HG03095 (cell line): Measurements from ENCODE around the gene DENND1A.
"Not testable (repeated sequence)": the region's sequence is repeated elsewhere in the genome, so short reads cannot be mapped to it uniquely, and the experiment has no call there.

Source experiments
- ATAC-seq: cut with Tn5 transposase; IDR thresholded peaks from one replicate; pipeline ENCODE4 v1.9.1; 2021; ENCODE audit warnings: moderate library complexity; ENCODE audit not compliant: unreplicated experiment

The DENND1A gene

GRCh38 chr9:123335193-123335985 is 594.5 kb downstream of the DENND1A start:
- ATAC-seq = no peak

DNA sequence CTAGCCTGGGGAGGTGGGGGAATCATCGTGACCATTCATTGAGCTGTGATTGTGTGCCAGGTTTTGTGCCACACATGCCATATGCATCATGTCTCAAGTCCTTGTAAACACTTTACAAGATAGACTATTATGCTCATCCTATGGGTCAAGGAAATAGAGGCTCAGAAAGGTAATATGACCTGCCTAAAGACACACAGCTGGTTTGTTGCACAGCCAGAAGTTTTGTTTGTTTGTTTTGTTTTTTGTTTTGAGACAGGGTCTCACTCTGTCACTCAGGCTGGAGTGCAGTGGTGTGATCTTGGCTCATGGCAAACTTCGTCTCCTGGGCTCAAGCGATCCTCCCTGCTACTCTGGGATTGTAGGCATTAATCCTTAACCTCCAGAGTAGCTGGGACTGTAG is 595.3 kb downstream of the DENND1A start:
- ATAC-seq = no peak

- ATAC-seq = not testable (repeated sequence)
These were observed 596.8 kb downstream of the DENND1A start for GRCh38 chr9:123333058-123333669.

DNA sequence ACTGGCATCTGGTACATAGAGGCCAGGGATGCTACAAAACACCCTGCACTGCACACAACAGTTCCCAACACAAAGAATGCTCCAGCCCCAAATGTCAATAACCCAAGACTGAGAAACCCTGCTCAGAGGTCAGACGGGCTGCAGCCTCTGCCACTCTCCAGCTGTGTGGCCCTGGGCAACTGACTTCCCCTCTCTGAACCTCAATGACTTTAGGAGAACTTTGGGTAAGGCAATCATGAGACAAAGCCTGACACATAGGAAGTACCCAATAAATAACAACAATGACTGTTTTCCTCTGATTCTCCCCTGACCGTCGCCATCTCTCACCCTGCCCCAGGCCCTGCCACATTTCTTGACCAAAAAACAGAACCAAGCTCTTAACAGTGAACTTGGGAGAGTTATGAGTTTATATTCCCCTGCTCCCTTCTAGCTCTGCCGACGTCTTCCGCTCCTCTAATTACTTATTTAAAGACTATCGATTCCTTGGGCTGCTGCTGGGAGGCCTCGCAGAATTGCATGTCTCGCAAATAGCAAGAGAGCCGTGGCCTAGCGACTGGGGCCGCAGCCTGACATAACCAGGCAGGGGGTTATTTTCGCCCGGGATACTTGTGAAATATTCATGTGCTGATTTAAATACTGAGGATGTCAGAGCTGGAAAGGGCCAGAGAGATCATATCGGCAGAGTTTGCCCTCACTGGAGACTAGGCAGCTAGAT is 598.4 kb downstream of the DENND1A start:
- no peak for ATAC-seq
